ENCODE results near the gene GNAI3.
A peak's percentile ranks its signal among the peaks of the same experiment; 100 is the strongest.

Gene GNAI3

DNA sequence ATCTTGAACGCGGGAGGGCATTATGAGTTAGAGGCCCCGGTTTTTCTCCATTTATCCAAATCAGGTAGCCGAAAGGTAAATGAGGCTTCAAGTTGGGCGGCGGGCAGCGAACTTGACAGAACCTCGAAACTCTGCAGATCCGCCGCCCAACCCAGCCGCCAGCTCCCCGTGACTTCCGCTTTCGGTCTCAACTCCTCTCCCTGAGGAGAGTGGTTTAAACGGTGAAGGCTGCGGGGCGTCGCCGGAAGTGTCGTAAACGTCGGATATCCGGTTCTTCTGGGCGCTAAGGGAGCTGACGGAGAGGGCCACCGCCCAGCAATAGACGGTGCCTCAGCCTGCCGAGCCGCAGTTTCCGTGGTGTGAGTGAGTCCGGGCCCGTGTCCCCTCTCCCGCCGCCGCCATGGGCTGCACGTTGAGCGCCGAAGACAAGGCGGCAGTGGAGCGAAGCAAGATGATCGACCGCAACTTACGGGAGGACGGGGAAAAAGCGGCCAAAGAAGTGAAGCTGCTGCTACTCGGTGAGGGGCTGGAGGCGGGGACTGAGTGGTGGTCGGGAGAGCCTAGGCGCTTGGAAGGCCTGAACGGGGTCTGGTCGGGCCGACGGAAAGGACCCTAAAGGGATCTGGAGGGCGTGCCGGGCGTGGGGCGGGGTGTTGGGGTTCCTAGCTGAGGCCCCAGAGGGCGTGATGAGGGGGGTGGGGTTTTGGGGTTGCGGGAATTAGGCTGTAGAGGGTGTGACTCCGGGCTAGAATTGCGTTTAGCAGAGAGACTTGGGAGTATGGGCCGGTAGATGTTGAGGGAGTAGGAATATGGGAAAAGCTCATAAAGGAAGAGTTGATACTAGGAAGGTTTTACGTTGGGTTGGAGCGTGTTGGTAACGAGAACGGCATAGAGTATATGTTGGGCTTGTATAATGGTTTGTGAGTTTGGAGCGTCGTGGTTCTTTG, at the start of gene GNAI3:
Gene GNAI3 (plus strand): TSS at position 295 of the 947 bp plus-strand sequence. CDS start 106 bp downstream, at position 401.
- peak; percentile 97 for DNase-seq (ENCODE audit: low read depth)

DNA sequence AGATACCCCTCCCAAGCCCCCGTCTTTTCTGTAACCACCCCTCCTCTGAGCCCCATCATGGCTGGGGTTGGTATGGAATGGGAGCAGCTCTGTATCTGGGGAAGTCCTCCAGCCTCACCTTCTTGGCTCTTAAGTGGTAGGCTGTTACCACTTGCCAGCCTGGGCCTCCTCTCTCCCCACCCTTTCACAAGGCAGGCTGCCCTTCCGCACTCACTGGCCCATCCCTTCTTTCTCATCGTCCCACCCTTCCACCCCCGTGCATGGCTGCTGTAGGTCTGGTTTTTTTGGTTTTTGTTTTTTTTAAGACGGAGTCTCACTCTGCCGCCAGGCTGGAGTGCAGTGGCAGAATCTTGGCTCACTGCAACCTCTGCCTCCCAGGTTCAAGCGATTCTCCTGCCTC, 49.3 kb upstream of the GNAI3 start:
- no peak for DNase-seq (ENCODE audit: low read depth)

DNA sequence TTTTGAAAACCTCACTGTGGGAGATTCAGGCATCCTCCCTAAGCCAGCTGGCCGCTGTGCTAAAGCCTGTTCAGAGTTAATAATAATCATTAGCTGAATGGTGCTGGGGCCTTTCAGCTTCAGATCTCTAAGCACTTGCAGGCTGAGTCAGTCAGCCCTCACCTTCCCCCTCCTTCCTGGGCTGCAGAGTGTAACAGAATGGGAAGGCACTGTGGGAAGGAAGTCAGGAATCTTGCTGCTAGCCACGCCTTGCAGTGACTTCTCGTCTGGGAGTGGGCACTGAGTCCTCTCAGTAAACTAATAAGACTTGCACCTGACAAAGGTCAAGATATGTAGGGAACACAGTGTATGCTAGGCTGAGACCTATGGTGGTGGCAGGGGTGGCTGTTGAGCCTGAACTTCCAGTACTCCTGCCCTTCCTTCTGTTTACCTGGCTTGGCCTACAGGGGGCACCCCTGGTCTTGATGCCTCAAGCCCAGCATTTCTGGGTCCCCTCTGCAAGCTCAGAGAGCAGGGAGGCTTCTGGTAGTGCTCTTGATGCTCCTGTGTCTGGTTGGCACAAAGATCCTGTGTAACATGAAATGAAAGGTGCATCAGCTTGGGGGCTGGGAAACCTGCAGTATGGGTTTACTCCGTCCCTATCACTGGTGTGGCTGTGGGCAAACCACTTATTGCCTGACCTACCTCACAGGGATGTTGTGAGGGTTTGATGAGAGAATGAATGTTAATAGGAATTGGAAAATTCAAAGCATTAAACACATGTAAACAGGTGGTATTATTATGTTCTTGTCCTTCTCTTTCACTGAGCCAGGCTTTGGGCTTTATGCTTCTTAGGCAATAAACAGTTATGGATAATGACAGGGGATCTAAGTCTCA, 48.5 kb upstream of the GNAI3 start:
- DNase-seq (ENCODE audit: low read depth), result peak; percentile 60

DNA sequence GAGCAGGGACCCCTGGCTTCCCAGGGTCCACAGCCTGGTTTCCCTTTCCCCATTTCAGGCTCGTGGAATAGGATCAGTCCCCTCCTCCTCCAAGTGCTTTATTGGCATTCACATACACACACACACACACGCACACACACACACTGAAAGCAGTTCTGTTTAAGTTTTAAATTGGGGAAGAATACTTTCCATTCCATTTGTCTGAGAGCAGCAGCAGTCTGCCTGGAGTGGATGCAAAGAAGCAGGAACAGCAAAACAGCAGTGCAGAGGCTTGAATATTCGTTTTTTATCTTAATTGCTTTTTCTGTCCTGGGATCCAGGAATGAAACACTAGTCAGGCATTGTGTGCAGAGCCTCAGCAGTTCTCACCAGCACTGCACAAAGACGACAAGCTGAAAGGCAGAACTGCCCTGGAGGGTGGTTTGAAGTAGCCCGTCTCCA, 47.5 kb upstream of the GNAI3 start:
- DNase-seq (ENCODE audit: low read depth), result peak; percentile 79

DNA sequence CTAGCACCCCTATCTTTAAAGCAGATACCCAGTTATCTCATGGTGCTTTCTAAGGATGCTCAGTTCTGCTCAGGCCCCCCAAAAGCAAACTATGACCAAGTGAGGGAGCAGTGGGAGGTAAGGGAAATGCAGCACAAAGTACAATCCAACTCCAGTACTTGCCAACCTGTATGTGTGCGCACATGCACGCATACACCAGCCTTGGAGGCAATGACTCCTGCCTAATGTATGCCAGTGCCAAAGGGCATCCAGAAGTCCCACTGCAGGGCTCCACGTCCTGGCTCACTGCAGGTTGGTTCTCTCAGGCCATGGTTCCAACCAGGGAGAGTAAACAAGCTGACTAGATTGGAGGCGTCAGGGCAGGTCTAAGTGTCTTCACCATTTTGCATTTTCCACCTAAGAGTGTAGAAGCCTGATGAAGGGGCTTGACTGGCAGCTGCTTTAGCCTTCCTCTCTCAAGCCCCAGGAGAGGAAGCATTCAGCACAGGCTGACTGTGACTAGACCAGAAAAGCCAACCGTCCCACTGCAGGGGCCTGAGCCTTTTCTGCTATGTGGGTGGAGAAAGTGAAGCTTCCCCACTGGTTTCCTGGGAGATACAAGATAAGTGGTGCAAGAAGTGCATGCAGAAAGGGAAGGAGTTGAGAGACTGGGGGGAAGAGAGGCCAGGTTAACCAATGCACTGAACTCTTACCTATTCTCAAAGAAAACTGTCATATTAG, 46.6 kb upstream of the GNAI3 start:
- no peak for DNase-seq (ENCODE audit: low read depth)

DNA sequence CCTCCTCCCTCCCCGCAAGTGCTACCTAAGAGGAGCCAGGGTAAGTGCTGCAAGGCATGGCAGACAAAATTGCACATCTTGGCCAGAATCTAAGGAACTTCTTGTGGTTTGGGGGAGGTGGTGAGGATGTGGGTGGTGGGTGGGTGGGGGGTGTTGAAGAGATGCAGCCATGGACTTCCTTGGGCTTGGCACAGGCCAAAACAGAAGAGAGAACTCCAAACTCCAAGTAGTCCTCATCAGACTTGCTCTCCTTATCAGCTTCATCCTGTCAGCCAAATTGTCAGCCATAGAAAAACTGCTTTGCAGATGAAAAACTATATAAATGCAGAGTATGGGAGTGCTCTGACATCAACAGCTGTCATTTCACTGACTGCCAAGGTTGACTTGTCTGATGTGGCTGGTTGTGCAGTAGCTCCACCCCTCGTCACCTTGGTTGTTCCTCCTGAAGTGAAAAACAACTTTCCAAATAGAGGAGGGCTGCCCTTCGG, 46.0 kb upstream of the GNAI3 start:
- DNase-seq (ENCODE audit: low read depth), result no peak

DNA sequence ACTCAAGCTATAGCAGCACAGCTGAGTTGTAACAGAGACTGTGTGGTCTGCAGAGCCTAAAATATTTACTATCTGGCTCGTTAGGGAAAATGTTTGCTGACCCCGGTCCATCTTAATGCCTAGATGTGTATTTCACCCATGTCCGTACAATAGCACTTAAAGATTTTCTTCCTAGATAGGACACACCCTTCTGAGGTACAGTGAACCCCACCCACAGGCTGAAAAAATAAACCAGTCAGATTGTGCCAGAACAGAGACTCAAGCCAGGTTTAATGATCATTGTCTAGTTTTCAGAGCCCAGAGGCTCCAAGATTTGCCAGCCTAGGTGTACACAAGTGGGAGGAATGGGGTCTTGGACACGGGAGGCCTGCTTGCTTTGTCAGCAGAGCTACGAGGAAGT, 44.5 kb upstream of the GNAI3 start:
- DNase-seq (ENCODE audit: low read depth), result no peak

DNA sequence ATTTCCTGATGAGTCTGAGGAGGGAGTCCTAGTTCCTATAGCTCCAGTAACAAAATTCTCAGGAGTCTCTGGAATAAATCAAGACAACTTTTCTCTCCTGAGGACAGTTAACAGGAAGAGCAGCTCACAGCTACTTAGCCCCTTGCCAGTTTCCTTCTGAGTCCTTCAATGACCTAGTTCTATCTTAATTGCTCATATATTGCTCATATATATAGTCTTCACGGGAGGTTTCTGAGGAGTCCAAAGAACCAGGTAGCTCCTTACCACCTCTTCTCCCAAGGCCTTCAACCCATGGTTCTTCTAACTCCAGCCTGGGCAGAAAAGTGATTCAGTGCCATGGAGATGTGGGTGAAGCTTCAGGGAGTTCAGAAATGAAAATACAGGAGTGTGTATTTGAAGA, 43.4 kb upstream of the GNAI3 start:
- no peak for DNase-seq (ENCODE audit: low read depth)

DNA sequence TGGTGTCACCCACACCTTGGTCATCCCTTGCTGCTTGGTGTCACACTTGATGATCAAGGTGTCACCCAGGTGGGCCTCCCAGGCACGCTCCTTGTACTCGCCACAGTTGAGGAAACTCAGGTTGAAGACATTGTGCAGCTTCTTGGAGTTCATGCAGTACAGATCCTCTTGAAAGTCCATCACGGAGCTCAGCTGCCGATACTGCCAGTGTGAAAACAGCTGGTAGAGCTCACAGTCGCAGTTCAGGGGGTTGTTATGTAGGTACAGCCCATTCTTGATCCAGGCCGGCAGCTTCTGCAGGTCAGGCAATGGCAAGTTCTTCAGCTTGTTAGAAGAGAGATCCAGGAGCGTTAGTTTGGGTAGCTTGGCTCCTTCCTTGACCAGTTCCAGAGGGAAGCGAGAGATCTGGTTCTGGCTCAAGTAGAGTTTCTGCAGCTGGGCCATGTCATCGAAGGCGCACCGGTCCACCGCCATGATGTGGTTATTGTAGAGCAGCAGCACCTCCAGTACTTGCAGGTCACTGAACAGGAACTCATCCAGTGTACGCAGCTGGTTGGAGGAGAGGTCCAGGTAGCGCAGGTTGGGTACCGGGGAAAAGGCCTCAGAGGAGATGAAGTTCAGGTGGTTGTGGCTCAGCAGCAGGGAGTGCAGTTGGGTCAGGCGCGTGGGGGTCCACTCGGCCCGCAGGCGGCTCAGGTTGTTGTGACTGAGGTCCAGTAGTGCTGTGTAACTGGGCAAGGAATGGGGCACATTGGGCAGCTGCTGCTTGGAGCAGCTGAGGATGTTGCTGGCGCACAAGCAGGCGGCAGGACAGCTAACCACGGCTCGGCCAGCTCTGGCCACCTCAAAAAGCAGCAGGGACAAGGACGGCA, 40.2 kb upstream of the GNAI3 start:
- DNase-seq (ENCODE audit: low read depth), result no peak

DNA sequence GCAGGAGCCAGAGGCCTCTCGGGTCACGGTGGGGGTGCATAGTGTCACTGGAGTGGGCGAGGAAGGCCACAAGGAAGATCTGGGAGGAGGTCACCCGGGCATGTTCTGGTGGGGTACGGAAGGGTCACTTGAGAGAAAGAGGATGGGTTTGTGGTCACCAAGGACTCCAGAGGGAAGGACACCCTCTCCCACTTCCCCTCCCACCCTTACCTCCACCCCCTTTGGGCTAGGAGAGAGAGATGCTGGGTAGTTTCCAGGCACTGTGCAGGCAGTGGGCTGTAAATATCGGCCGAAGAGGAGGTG, 39.6 kb upstream of the GNAI3 start:
- no peak for DNase-seq (ENCODE audit: low read depth)

DNA sequence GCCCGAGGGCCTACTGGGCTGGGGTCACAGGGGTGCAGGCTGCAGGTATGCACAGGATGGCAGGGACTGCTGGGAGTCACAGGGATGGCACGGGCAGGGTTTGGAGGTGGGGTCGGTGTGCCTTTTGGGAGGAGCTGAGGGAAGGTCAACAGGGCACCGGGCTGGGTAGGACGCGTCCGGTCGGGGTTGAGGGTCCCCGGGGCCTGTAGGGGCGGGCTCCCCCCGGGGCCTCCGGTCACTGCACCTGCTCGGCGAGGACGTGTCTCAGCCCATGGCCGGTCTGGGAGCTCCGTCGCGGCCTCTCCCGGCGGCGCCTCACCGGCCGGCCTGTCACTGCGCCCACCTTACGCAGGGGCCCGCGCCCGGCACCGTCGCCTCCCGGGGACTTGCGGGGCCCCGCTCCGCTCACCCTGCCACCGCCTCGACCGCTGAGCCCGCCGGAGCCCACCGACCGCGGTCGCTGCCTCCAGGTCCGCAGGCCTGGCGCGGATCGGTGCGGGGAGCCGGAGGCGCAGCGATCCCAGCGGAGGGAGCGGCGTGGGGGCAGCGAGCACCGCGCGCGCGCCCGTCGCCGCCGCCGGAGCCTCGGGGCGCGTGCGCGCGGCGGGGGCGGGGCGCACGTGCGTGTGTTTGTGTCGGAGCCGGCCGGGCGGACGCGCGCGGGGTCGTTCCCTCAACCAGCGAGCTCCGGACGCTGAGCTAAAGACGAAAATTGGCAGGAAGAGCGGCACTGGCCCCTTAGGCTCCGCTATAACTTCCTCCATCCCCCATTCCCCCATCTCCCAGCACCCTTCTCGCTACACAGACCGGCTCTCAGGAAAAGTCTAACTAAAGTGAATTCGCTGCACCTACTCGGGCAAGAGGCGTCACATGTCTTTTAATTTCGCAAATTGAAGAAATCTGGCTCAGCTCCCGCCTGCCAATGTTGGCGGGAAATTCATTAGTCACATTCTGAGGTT, 39.0 kb upstream of the GNAI3 start, which contains the start of gene AMIGO1:
Gene AMIGO1 (minus strand): TSS at position 552 of the 959 bp plus-strand sequence. CDS start 815 bp downstream, outside the sequence.
- DNase-seq (ENCODE audit: low read depth), result peak; percentile 47

DNA sequence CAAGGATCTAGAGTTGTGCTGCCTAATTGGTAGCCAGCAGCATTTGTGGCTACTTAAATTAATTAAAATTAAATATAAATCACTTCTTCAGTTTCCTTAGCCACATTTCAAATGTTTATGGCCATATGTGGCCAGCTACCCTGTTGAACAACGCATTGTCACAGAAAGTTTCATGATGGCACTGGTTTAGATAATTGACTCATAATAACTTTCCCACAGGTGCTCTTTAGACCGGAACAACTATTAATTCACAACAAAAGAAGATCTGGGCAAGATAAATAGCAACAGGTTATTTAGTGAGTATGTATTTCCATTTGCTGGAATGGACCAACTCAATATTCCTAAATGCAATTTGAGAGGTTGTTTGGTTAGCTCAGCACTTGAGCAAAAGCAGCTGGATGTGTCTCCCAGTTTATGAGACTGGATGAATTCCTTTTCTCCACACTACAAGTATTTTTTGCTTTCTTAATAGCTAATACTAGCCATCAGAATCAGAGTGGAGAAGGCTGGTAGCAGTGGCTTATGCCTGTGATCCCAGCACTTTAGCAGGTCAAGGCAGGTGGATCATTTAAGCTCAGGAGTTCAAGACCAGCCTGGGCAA, 35.2 kb upstream of the GNAI3 start:
- DNase-seq (ENCODE audit: low read depth), result no peak

DNA sequence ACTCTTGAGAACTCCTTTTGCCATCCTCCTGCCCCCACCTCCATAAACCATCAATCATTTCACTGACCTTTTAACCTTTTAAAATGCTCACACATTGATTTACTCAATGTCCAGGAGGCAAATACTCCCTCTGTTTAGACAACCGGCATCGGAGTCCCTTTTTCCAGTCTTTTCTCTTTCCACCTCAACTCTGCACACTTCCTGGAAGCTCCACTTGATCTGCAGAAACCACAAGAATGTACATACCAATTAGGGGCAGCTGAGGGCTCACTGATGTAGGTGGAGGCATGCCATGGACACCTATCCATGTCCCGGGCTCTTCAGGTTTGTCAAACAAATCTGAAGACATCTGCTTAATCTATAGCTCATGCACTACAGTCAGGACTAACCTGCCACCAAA, 33.6 kb upstream of the GNAI3 start:
- no peak for DNase-seq (ENCODE audit: low read depth)

DNA sequence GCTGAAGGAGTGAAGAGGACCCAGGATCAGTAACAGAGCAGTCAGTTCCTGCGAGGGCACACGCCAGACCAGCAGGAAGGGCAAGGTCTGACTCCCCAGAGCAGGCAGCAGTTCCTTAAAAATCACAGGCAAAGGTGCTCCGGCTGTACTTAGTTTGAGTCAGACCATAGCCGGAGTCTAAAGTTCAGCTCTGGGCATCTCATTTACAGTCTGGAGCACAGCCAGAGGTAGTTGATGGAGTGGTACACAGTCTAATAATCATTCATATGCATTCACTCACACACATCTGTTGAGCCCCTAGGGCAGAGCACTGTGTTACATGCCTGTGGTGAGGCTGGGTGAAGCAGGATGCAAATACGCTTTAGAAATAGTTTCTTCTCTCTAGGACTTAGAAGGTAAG, 31.5 kb upstream of the GNAI3 start:
- DNase-seq (ENCODE audit: low read depth), result no peak

DNA sequence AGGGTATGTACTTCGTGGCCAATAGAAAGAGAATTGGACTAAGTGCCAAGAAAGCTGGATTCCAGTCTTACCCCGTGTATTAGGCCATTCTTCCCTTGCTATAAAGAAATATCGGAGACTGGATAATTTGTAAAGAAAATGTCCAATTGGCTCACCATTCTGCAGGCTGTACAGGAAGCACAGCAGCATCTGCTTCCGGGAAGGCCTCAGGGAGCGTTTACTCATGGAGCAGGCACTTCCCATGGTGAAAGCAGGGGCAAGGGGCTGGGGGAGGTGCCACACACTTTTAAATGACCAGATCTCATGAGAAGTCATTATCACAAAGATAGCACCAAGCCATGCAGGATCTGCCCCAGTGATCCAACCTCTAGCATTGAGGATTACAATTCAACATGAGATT, 31.1 kb upstream of the GNAI3 start:
- no peak for DNase-seq (ENCODE audit: low read depth)

DNA sequence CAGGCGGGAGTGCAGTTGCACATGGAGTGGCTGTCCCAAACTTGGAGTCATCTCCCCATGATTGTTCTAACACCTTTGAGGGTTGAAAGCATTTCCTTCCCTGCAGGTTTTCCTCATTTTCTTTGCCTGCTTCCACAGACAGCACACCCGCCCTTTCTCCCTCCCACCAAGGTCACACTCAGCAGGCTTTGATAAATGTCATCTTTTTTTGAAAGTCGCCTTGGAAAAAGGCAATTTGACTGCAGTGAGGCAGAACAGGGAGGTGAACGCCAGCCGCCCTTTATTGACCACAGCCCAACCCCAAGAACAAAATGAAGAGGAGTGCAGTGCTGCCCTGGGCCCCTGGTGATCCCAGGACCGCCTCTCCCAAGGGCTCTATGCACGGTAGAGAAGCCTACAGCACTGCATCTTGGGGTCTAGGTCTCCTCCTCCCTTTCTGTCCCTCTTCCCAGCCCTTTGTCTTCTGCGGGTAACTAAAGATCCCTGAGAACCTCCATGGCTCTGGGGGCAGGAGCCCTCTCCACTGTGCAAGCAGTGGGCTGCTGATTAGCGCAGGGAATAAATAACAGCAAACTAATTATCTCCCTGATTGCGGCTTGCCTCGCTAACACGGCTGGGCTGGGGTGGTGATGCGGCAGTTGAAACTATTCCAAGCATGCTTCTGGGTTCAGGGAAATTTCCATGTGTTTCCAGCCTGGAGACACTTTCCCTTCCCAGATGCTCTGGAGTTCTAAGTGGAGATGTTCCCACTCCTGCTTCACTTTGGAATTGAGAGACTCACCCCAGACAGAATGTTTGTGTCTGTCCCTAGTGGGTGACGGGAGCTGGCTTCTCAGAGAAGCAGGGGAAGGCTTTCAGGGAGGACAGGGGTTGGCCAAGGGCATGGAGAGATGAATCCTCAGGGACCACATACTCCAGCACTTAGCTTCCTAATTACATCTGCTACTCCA, 27.1 kb upstream of the GNAI3 start:
- DNase-seq (ENCODE audit: low read depth), result no peak

DNA sequence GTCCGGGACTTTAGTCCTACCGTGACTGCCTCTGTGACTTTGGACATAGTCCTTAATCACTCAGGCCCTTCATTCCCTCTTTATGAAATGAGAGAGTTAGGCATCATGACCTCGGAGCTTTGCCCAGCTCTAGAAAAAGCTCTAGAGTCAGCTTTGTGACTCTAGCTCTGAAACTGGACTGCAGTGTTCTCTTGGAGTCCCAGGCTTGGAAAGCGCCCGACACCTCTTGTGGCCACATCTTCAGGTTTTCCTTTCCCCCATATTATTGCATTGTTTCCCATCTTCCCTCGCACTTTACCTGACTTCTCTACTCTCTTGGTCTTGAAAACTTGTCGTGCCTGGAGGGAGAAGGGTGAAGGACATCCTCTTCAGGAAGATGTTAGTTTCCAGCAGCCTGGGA, 26.4 kb upstream of the GNAI3 start:
- DNase-seq (ENCODE audit: low read depth), result no peak

DNA sequence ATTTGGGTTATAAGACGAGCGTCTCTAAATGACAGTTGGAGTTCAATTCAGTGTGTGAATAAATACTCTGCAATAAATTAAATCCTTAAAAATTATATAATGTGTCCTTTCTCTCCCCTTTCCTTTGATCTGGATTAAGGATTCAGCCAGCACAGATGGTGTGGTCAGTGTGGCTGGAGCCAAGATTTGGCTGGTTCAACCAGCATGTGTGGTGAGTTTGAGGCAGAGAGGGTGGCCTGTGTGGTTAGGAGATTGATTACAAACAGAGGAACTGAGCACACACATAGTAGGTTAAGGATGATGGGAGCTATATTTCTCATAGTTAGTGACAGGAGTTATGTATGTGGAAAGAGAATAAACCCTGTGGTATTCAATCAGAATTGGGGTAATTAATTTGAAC, 24.7 kb upstream of the GNAI3 start:
- DNase-seq (ENCODE audit: low read depth), result no peak
